ENCODE measurements around the gene KCNA10. TPM values are rescaled to one million over a fixed set of nuclear protein-coding genes. Genes with fewer than 3 reads are reported as not detected.

Gene KCNA10
- total and polyA plus RNA-seq, 10 of the 15 experiments (the other 5 are each of a cell fraction or from before 2014, with no cell fraction given), result not detected

DNA sequence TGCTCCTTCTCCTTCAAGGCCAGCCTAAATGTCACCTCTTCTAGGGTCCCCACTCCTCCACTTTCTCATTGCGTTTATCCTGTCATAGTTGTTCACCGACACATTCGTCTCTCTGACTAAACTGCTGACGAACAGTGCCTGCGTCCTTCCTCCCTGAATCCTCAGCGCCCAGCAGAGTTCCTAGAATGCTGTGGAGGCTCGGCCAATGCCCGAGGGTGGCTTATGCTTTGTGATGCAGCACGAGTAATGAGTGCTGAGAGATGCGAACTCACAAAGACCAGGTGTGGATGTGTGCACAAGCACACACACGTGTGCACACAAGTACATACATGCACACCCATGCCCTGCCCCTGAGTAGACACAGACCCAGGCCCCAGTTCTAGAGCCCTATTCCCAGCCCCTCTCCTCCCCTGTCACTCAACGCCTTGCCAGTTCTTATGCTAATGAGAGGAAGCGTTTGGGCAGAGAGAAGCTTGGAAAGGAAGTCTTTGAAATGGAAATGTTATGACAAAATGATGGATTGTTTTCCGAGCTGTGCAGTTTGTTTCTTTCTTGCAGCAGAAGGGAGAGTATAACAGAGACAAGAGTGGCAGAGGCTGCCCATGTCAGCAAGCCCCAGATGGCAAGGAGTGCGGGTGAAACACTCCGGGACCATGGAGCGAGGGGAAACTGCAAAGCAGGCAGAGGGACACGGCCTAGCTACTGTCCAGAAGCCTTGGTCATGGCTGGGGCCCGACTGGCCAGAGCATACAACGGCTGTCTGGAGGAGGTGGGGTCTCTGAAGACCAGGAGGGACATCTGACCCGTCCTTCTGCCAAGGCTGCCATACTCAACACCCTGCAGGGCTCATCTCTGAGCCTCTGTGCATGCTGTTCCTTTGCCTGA, 24.2 kb downstream of the KCNA10 start (continued):
- TF ChIP-seq MTA3 (IDR thresholded peaks at IDR 0.05; ENCODE audit: borderline replicate concordance, low read length) (no peak), IKZF2 (IDR thresholded peaks at IDR 0.05) (no peak), CHD4 (IDR thresholded peaks at IDR 0.05) (no peak)

DNA sequence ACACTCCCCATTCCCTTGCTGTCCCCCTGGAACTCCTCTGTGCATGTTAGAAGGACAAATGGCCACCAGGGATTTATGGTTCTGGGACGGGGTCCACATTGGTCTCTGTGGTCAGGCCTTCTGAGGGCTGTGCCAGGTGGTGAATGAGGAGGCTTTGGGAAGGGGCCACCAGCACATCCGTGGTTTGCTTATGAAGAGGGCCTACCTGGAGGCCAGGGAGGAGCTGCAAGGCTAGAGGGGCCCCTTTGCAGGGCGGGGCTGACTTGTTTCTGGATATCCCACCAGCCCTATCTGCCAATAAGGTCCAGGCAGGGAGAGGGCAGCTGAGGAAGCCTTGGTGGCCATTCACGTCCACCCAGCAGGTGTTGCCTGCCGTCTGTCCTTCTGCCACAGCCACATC, 24.9 kb downstream of the KCNA10 start:
- CTCF ChIA-PET, result interaction anchor here (1.2 to 5.1 kb wide), 2 partner anchors 83 to 290 kb away, joined by 3 to 87 read pairs; no protein-coding TSS in a partner anchor
- no peak for TF ChIP-seq PAX8 (IDR thresholded peaks at IDR 0.05)
- no peak for TF ChIP-seq POLR2AphosphoS5 (IDR thresholded peaks at IDR 0.05; ENCODE audit: low read length)
- TF ChIP-seq, protein P1, sequence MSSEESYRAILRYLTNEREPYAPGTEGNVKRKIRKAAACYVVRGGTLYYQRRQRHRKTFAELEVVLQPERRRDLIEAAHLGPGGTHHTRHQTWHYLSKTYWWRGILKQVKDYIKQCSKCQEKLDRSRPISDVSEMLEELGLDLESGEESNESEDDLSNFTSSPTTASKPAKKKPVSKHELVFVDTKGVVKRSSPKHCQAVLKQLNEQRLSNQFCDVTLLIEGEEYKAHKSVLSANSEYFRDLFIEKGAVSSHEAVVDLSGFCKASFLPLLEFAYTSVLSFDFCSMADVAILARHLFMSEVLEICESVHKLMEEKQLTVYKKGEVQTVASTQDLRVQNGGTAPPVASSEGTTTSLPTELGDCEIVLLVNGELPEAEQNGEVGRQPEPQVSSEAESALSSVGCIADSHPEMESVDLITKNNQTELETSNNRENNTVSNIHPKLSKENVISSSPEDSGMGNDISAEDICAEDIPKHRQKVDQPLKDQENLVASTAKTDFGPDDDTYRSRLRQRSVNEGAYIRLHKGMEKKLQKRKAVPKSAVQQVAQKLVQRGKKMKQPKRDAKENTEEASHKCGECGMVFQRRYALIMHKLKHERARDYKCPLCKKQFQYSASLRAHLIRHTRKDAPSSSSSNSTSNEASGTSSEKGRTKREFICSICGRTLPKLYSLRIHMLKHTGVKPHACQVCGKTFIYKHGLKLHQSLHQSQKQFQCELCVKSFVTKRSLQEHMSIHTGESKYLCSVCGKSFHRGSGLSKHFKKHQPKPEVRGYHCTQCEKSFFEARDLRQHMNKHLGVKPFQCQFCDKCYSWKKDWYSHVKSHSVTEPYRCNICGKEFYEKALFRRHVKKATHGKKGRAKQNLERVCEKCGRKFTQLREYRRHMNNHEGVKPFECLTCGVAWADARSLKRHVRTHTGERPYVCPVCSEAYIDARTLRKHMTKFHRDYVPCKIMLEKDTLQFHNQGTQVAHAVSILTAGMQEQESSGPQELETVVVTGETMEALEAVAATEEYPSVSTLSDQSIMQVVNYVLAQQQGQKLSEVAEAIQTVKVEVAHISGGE (CRISPR knock-in tag; IDR thresholded peaks at IDR 0.05), result no peak
- no peak for TF ChIP-seq STAT1 (conservative IDR thresholded peaks at IDR 0.05)
- TF ChIP-seq NFYB (IDR thresholded peaks at IDR 0.05; ENCODE audit: insufficient read depth, low read depth, low read length), result no peak
- TF ChIP-seq, protein P2, sequence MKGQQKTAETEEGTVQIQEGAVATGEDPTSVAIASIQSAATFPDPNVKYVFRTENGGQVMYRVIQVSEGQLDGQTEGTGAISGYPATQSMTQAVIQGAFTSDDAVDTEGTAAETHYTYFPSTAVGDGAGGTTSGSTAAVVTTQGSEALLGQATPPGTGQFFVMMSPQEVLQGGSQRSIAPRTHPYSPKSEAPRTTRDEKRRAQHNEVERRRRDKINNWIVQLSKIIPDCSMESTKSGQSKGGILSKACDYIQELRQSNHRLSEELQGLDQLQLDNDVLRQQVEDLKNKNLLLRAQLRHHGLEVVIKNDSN (IDR thresholded peaks at IDR 0.05; ENCODE audit: borderline replicate concordance, extremely low read length, insufficient read depth, low read depth, low read length), result no peak
- no peak for TF ChIP-seq FOS (IDR thresholded peaks at IDR 0.05; ENCODE audit: borderline replicate concordance, extremely low read depth, insufficient read length)
- TF ChIP-seq IRF4 (IDR thresholded peaks at IDR 0.05; ENCODE audit: low read depth, low read length), result no peak
- TF ChIP-seq, protein P3, sequence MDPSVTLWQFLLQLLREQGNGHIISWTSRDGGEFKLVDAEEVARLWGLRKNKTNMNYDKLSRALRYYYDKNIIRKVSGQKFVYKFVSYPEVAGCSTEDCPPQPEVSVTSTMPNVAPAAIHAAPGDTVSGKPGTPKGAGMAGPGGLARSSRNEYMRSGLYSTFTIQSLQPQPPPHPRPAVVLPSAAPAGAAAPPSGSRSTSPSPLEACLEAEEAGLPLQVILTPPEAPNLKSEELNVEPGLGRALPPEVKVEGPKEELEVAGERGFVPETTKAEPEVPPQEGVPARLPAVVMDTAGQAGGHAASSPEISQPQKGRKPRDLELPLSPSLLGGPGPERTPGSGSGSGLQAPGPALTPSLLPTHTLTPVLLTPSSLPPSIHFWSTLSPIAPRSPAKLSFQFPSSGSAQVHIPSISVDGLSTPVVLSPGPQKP (IDR thresholded peaks at IDR 0.05; ENCODE audit: low read depth, low read length), result no peak
- no peak for TF ChIP-seq EED (IDR thresholded peaks at IDR 0.05; ENCODE audit: low read depth)
- no peak for TF ChIP-seq ZNF622 (IDR thresholded peaks at IDR 0.05)
- TF ChIP-seq, protein P4, sequence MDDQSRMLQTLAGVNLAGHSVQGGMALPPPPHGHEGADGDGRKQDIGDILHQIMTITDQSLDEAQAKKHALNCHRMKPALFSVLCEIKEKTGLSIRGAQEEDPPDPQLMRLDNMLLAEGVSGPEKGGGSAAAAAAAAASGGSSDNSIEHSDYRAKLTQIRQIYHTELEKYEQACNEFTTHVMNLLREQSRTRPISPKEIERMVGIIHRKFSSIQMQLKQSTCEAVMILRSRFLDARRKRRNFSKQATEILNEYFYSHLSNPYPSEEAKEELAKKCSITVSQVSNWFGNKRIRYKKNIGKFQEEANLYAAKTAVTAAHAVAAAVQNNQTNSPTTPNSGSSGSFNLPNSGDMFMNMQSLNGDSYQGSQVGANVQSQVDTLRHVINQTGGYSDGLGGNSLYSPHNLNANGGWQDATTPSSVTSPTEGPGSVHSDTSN (IDR thresholded peaks at IDR 0.05; ENCODE audit: insufficient replicate concordance, low read depth, low read length), result no peak
- no peak for TF ChIP-seq CHD1 (IDR thresholded peaks at IDR 0.05; ENCODE audit: low read depth, low read length)
- no peak for TF ChIP-seq CHD4 (IDR thresholded peaks at IDR 0.05)

More for the DNA sequence above, 24.9 kb downstream of the KCNA10 start:
- Histone ChIP-seq H3K27me3 (replicated peaks in 1 of 2; ENCODE audit: control insufficient read depth in 2 of 2, insufficient read depth in 2 of 2, low read length in 1 of 2) (no peaks in the 10 kb centered on the region; a peak in 1 of 4 replicates), H3K79me2 (ENCODE audit: control insufficient read depth, insufficient read depth, low read length) (no peaks in the 10 kb centered on the region), H2AFZ (ENCODE audit: control insufficient read depth, low read depth, low read length) (no peak overlapping the region), H3K4me2 (ENCODE audit: control insufficient read depth, insufficient read depth) (no peak overlapping the region), H3K9me3 (replicated peaks; ENCODE audit: control insufficient read depth, insufficient read depth, low read length) (no peaks in the 10 kb centered on the region), H3K36me3 (ENCODE audit: control insufficient read depth in 2 of 2, insufficient read depth in 2 of 2, low read length in 1 of 2) (no peaks in the 10 kb centered on the region), H3K9ac (ENCODE audit: control insufficient read depth, insufficient read depth, low read length) (no peak overlapping the region), H4K20me1 (ENCODE audit: control insufficient read depth, insufficient read depth) (no peaks in the 10 kb centered on the region), H3K4me3 (no peak overlapping the region), H3K27ac (ENCODE audit: control insufficient read depth, insufficient read depth) (no peak overlapping the region), H3K4me1 (ENCODE audit: control insufficient read depth, insufficient read depth, low read length) (no peaks in the 10 kb centered on the region)
- 0% methylated on average over 5 of the region's 5 CpGs for WGBS (ENCODE audit: insufficient coverage, insufficient replicate concordance, low lambda C conversion rate, missing lambda C conversion rate)
- ChIA-PET POLR2A (no interaction called here), SMC1A (ENCODE audit: uncharacterized antibody, unreplicated experiment) (interaction anchor here (1.4 to 3.0 kb wide), 2 partner anchors 82 to 287 kb away, joined by 4 to 24 read pairs; no protein-coding TSS in a partner anchor), RAD21 (ENCODE audit: unreplicated experiment) (no interaction called here)
- ATAC-seq (no peak), DNase-seq (ENCODE audit: low read depth, low spot score) (no peak), FAIRE-seq (no peak)
- in situ Hi-C loops (cut with MboI), result no loop called here
- BruUV-seq (replicated peaks), result no TSS peak
- intact Hi-C loops (cut with micrococcal nuclease; ENCODE audit: unreplicated experiment), result no loop called here
